Activated naive CD4-positive, alpha-beta T cell treated with anti-CD3 and anti-CD28 coated beads for 36 hours (primary cell): ENCODE measurements around the gene GALNT1. TPM values are rescaled to one million over a fixed set of nuclear protein-coding genes. Genes with fewer than 3 reads are reported as not detected.
"Not testable (repeated sequence)": the region's sequence is repeated elsewhere in the genome, so short reads cannot be mapped to it uniquely, and the experiment has no call there.

Experiments
- CTCF ChIA-PET: fragments of 350-600 bp; sonication (Branson Sonifier 250); formaldehyde crosslinking; loops from one replicate; lab custom pipeline; 2021; ENCODE audit warnings: antibody characterized with exemption; lab: Charles Lee
- DNase-seq: peaks from one replicate; pipeline ENCODE4 v3.0.0-alpha.2; 2020
- H3K27ac Mint-ChIP-seq: one replicate; pipeline ENCODE4 v1.8.0; 2021; ENCODE audit warnings: mild to moderate bottlenecking, mixed read lengths
- H3K27me3 Mint-ChIP-seq: one replicate; pipeline ENCODE4 v1.8.0; 2021; ENCODE audit warnings: low read depth, mixed read lengths
- H3K36me3 Mint-ChIP-seq: one replicate; pipeline ENCODE4 v1.8.0; 2021; ENCODE audit warnings: low read depth, mixed read lengths
- H3K4me1 Mint-ChIP-seq: one replicate; pipeline ENCODE4 v1.8.0; 2021; ENCODE audit warnings: low read depth, mixed read lengths
- H3K4me3 Mint-ChIP-seq: one replicate; pipeline ENCODE4 v1.8.0; 2021; ENCODE audit warnings: mild to moderate bottlenecking, moderate library complexity, mixed read lengths
- H3K9me3 Mint-ChIP-seq: one replicate; pipeline ENCODE4 v1.8.0; 2021; ENCODE audit warnings: mixed read lengths
- intact Hi-C: fragments of 100-400 bp; cut with micrococcal nuclease; formaldehyde crosslinking; loops from one replicate; pipeline ENCODE4 v1.15.1; 2023
- total RNA-seq, 2 experiments: library from RNA; stranded (reverse); gene quantifications; one replicate each; pipeline ENCODE4 v1.2.3, GENCODE V29; 2021

Gene GALNT1
- 10 to 100 TPM; 46.7 to 48.7 TPM for total RNA-seq

DNA sequence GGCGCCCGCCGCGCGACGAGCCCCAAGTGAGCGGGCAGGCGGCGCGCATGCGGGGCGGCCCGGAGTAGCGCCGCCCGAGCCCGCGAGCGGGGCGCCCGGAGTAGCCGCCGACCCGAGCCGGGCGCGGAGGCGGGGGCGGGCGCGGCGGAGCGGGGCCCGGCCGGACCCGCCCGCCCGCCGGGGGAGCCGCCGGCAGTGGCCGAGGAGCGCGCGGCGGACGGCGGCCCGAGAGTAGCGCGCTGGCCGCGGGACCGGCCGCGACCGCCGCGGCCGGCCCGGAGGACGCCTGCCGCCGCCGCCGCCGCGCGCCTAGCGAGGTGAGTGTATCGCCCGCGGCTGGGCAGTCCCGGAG is at the start of gene GALNT1:
TSS of gene GALNT1 (plus strand) at position 195 of the 352 bp plus-strand sequence. CDS start 72,923 bp downstream, outside the sequence.
- intact Hi-C loops, result loop anchor here (2.0 to 10.0 kb wide), 3 partner anchors 291 to 553 kb away; partner anchors contain the start of genes MAPRE2 and ZSCAN30
- H3K27ac Mint-ChIP-seq, result peak within 1 kb of the TSS; percentile 71
- peak within 1 kb of the TSS; percentile 79 for H3K4me3 Mint-ChIP-seq
- peaks cover 11% of the 10 kb centered on the region for H3K27me3 Mint-ChIP-seq
- peaks cover 10% of the 10 kb centered on the region for H3K9me3 Mint-ChIP-seq
- peaks cover 41% of the 10 kb centered on the region for H3K4me1 Mint-ChIP-seq
- DNase-seq, result no peak
- CTCF ChIA-PET, result interaction anchor here (1.1 to 1.4 kb wide), 2 partner anchors 82 to 195 kb away, joined by 3 to 5 read pairs; no protein-coding TSS in a partner anchor
- H3K36me3 Mint-ChIP-seq, result peaks cover 13% of the 10 kb centered on the region

DNA sequence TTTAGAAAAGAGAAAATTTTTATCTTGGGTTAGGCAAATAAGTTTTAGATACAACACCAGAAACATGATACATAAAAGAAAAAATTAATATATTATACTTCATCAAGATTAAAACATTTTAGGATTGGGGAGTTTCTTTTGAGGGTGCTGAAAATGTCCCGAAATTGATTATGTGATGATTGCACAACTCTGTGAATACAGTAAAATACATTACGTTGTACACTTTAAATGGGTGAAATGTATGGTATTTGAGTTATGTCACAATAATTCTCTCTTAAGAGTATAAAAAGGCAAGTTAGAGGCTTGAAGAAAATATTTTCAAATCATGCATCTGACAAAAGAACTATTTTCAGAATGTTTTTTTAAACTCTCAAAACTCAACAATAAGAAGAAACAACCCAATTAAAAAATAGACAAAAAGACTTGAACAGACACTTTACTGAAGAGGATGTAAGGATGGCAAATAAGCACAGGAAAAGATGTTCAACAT is 47.6 kb upstream of the GALNT1 start:
- no peak overlapping the region for H3K27ac Mint-ChIP-seq
- CTCF ChIA-PET, result no interaction called here
- intact Hi-C loops, result no loop called here
- H3K4me1 Mint-ChIP-seq, result no peaks in the 10 kb centered on the region
- H3K4me3 Mint-ChIP-seq, result no peak overlapping the region
- H3K9me3 Mint-ChIP-seq, result peaks cover 10% of the 10 kb centered on the region
- no peak for DNase-seq
- no peaks in the 10 kb centered on the region for H3K36me3 Mint-ChIP-seq
- H3K27me3 Mint-ChIP-seq, result peaks cover 8% of the 10 kb centered on the region

DNA sequence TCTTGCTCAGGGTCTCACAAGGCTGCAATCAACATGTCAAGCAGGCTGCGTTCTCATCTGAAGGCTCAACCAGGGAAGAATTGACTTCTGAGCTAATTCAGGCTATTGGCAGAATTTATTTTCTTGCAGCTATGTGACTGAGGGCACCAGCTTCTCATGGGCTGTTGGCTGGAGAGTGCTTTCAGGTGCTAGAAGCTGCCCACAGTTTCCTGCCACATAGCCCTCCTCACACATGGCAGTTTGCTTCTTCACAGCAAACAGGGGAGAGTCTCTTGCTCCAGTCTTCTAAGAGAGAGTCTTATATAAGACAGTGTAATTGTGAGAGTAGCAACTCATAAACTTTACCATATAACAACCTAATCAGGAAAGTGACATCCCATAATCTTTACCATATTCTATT is 46.2 kb upstream of the GALNT1 start:
- Mint-ChIP-seq H3K36me3 (no peaks in the 10 kb centered on the region), H3K4me3 (no peak overlapping the region), H3K9me3 (peaks cover 10% of the 10 kb centered on the region), H3K27ac (no peak overlapping the region), H3K27me3 (peaks cover 6% of the 10 kb centered on the region), H3K4me1 (no peaks in the 10 kb centered on the region)
- DNase-seq, result no peak
- CTCF ChIA-PET, result no interaction called here
- intact Hi-C loops, result no loop called here

DNA sequence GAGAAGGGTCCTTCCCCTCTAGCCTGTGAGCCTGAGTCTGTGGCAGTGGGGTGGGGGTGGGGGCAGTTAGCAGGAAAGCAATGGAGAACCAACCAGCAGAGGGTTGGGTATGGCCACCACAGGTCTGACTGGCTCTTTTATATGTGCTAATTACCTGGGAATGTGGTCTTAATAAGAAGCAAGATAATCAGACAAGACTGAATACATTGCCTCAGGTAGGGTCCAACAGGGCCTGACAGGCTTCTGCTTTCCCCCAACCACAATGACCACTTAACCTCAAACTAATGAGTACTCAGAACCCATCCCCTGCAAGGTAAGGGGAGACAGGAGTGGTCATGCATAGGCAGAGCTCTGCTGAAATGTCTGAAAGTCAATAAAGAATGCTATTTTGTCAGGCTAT is 39.2 kb upstream of the GALNT1 start:
- no peaks in the 10 kb centered on the region for H3K27me3 Mint-ChIP-seq
- no peak for DNase-seq
- H3K4me3 Mint-ChIP-seq, result no peak overlapping the region
- H3K36me3 Mint-ChIP-seq, result no peaks in the 10 kb centered on the region
- CTCF ChIA-PET, result interaction anchor here (0.7 kb wide), 1 partner anchor 461 kb away, joined by 4 read pairs; no protein-coding TSS in a partner anchor
- intact Hi-C loops, result no loop called here
- H3K9me3 Mint-ChIP-seq, result peaks cover 1% of the 10 kb centered on the region
- peaks cover 9% of the 10 kb centered on the region for H3K4me1 Mint-ChIP-seq
- H3K27ac Mint-ChIP-seq, result no peak overlapping the region

DNA sequence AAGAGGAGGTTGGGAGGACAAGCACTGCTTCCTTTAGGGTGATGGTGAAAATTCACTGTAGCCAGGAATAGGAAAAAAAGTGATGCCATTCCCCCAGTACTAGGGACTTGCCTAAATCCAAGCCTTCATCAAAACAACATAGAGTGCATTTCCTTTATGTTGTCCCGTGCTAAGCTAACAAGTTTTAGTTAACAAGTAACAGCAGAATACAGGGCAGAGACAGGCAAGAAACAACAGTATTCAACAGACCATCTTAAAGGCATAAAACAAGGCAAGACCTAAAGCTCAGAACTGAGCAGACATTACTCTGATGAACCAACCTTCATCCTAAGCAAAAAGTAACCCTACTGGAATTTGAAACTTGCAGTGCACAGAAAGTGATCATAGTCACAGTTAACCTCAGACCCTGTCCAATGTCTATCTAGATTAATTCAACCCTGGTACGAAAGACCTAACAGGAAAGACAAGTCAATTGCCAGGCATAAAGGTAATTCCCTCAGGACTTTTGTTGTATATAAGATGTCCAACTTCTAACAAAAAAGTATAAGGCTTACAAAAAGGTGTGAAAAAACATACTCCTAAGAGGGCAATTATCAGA is 34.4 kb upstream of the GALNT1 start:
- CTCF ChIA-PET, result interaction anchor here (0.5 kb wide), 1 partner anchor 7 kb away, joined by 3 read pairs; no protein-coding TSS in a partner anchor
- DNase-seq, result no peak
- H3K4me1 Mint-ChIP-seq, result peaks cover 16% of the 10 kb centered on the region
- H3K36me3 Mint-ChIP-seq, result no peaks in the 10 kb centered on the region
- no peak overlapping the region for H3K4me3 Mint-ChIP-seq
- no peaks in the 10 kb centered on the region for H3K27me3 Mint-ChIP-seq
- intact Hi-C loops, result loop anchor here (1.0 to 2.0 kb wide), 2 partner anchors 30 to 70 kb away; no protein-coding TSS in a partner anchor
- H3K9me3 Mint-ChIP-seq, result no peaks in the 10 kb centered on the region
- H3K27ac Mint-ChIP-seq, result peak overlapping the region; percentile 9

DNA sequence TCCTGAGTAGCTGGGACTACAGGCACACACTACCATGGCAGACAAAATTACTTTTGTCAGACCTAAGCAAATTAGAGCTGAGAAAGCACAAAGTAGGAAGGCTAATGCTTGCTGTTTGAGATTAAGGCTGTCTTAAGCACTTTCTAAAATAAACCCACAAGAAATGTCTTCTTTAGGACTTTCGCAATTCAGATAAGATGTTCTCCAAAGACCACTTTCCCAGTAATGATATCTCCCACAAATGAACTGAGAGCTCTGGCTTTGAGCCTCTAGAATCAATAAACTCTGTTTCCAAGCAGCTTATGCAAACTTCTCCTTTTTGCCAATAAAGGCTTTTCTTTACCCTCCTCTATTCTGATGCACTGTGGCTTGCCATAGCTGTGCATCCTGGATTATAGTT is 32.0 kb upstream of the GALNT1 start:
- intact Hi-C loops, result no loop called here
- Mint-ChIP-seq H3K9me3 (no peaks in the 10 kb centered on the region), H3K27ac (no peak overlapping the region), H3K27me3 (no peaks in the 10 kb centered on the region), H3K4me1 (peaks cover 16% of the 10 kb centered on the region), H3K36me3 (no peaks in the 10 kb centered on the region), H3K4me3 (no peak overlapping the region)
- no peak for DNase-seq
- CTCF ChIA-PET, result no interaction called here

DNA sequence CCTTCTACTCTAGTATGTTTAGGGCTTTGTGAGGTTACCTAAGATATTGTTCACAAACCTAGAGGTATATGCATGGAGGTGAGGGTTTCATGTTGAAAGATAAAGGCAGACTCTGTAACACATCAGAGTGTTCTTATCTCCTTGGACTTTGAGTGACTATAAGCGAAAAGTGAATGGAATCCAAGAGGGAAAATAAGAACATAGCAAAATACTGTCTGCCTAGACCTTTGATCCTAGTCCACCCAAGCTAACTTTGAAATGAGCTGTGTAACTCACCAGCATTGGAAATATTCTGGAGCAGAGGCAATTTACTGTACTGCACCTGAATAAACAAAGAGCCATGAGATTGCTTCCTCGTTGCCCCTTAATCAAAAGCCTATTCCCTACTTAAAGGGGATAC is 28.2 kb upstream of the GALNT1 start:
- Mint-ChIP-seq H3K27me3 (peaks cover 4% of the 10 kb centered on the region), H3K4me1 (peaks cover under 1% of the 10 kb centered on the region), H3K9me3 (no peaks in the 10 kb centered on the region), H3K36me3 (no peaks in the 10 kb centered on the region), H3K27ac (no peak overlapping the region), H3K4me3 (no peak overlapping the region)
- CTCF ChIA-PET, result no interaction called here
- intact Hi-C loops, result no loop called here
- DNase-seq, result no peak

DNA sequence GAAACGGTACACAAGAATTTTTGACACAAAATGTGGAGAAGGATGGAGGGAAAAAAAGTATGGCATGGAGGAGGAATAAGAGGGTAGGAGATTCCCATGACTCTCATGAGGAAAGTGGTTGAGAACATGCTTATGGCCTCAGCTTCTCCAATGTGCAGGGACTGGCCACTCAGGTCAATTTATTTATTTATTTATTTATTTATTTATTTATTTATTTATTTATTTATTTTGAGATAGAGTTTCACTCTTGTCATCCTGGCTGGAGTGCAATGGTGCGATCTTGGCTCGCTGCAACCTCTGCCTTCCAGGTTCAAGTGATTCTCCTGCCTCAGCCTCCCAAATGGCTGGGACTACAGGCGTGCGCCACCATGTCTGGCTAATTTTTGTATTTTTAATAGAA is 26.0 kb upstream of the GALNT1 start:
- H3K36me3 Mint-ChIP-seq, intact Hi-C loops, H3K27me3 Mint-ChIP-seq, DNase-seq, H3K9me3 Mint-ChIP-seq, H3K4me3 Mint-ChIP-seq, H3K27ac Mint-ChIP-seq, H3K4me1 Mint-ChIP-seq, CTCF ChIA-PET: not testable (repeated sequence)

DNA sequence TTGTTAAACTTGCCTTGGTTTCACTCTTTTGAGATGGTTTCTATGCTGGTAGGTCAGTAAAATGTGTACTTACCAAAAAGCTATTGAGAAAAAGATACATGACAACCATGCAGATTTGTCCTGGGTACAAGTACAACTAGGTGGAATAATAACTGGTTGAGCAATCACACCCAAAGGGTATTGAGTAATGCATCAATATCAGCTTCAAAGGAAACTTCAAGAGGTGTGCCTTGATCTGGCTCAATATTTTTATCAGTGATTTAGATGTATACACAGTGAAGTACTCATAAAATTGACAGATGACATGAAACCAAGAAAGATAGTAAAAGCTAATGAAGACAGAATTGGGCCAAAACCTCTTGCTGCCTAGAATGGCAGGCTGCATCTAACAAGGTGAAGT is 21.7 kb upstream of the GALNT1 start:
- H3K9me3 Mint-ChIP-seq, result no peaks in the 10 kb centered on the region
- no peak overlapping the region for H3K27ac Mint-ChIP-seq
- H3K4me3 Mint-ChIP-seq, result no peak overlapping the region
- no peaks in the 10 kb centered on the region for H3K4me1 Mint-ChIP-seq
- CTCF ChIA-PET, result no interaction called here
- no peaks in the 10 kb centered on the region for H3K36me3 Mint-ChIP-seq
- peaks cover 4% of the 10 kb centered on the region for H3K27me3 Mint-ChIP-seq
- DNase-seq, result no peak
- intact Hi-C loops, result no loop called here

DNA sequence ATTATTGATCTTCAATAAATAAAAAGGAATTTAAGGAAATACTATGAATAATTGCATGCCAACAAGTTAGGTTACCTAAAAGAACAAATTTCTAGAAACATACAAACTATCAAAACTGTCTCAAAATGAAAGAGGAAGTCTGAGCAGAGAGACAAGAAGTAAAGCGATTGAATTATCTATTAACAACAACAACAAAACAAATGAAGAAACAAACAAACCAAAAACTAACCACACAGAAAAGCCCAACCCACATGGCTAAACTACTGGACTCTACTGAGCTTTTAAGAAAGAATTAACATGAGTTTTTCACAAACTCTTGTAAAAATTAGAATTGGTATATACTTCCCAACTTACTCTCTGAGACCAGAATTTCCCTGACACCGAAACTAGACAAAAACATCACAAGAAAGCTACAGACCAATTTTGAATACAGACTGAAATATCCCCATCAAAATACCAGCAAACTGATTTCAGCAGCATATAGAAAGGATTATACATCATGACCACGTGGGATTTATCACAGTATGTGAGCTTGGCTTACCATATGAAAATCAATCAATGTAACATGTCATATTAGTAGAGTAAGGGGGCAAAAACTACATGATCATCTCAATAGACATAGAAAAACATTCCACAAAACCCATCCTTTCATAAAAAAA is 16.6 kb upstream of the GALNT1 start:
- intact Hi-C loops, result no loop called here
- CTCF ChIA-PET, result interaction anchor here (0.7 to 1.1 kb wide), 2 partner anchors 9 to 330 kb away, joined by 3 to 5 read pairs; no protein-coding TSS in a partner anchor
- no peak for DNase-seq
- H3K4me3 Mint-ChIP-seq, result no peak overlapping the region
- H3K9me3 Mint-ChIP-seq, result no peaks in the 10 kb centered on the region
- H3K27me3 Mint-ChIP-seq, result no peaks in the 10 kb centered on the region
- H3K27ac Mint-ChIP-seq, result no peak overlapping the region
- no peaks in the 10 kb centered on the region for H3K4me1 Mint-ChIP-seq
- no peaks in the 10 kb centered on the region for H3K36me3 Mint-ChIP-seq

DNA sequence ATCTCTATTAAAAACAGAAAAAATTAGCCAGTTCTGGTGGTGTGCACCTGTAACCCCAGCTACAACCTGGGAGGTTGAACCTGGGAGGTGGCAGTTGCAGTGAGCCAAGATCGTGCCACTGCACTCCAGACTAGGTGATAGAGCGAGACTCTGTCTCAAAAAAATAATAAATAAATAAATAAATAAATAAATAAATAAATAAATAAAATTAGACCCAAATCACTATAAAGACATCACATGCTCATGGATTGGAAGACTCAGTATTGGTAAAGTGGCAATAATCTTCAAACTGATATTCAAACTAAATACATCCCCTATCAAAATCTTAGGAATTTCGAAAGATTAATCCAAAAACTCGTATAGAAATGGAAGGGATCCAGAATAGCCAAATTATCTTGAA is 15.5 kb upstream of the GALNT1 start:
- Mint-ChIP-seq H3K9me3 (no peaks in the 10 kb centered on the region), H3K27ac (no peak overlapping the region), H3K4me1 (no peaks in the 10 kb centered on the region), H3K36me3 (no peaks in the 10 kb centered on the region), H3K4me3 (no peak overlapping the region), H3K27me3 (no peaks in the 10 kb centered on the region)
- intact Hi-C loops, result no loop called here
- CTCF ChIA-PET, result no interaction called here
- no peak for DNase-seq

DNA sequence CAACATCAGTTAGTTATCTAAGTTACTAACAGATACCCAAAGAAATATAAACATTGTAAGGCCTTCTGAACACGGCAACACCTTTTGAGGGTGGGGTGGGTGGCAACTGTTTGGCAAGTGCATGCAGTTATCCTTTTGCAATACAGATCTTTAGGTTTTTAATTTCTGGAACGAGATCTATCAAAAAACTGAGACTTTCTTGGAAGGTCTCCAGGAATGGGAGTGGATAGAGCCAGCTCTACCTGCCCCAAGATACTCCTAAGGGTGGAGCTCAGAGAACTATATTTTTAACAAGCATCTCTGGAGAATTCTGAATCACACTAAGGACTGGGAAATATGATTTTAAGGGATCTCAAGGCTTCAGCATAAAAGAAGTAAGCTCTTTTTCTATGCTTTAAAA is 11.4 kb upstream of the GALNT1 start:
- intact Hi-C loops, result no loop called here
- CTCF ChIA-PET, result no interaction called here

DNA sequence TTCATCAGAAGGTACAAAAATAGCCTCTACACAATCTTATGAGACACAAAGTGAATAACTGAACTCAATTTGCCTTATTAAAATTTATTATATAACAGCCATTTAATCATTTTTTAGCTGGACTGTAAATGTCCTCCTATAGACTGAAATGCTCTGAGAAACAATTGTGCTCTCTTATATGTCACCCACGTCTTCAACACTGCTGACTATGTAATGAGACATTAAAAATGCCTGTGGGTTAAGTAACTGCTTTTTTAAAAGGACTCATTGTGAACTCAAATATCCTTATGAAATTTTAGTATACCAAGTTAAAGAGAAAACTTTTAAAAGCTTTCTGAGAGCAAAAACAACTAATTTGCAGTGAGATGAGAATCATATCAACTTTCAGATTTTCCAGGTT is 10.4 kb upstream of the GALNT1 start:
- Mint-ChIP-seq H3K4me1 (peaks cover 7% of the 10 kb centered on the region), H3K36me3 (peaks cover under 1% of the 10 kb centered on the region), H3K4me3 (no peak overlapping the region), H3K27me3 (peaks cover under 1% of the 10 kb centered on the region), H3K27ac (no peak overlapping the region), H3K9me3 (peaks cover under 1% of the 10 kb centered on the region)
- DNase-seq, result no peak
- CTCF ChIA-PET, result no interaction called here
- intact Hi-C loops, result no loop called here

More for the DNA sequence above, 11.4 kb upstream of the GALNT1 start:
- Mint-ChIP-seq H3K4me1 (peaks cover 7% of the 10 kb centered on the region), H3K4me3 (no peak overlapping the region), H3K9me3 (no peaks in the 10 kb centered on the region), H3K27me3 (no peaks in the 10 kb centered on the region), H3K36me3 (no peaks in the 10 kb centered on the region), H3K27ac (no peak overlapping the region)
- no peak for DNase-seq
